Parathyroid adenoma (tissue), 2 donors: ENCODE results near the gene TEX11.

Experiments used
- H2AFZ ChIP-seq: fragments of 300-600 bp; sonication (generic); one replicate; pipeline ENCODE4 v1.7.0; 2017; ENCODE audit warnings: antibody characterized with exemption, mild to moderate bottlenecking
- H3K27ac ChIP-seq: fragments of 300-600 bp; sonication (generic); one replicate; pipeline ENCODE4 v1.7.0; 2017
- H3K27me3 ChIP-seq: fragments of 300-600 bp; sonication (generic); one replicate; pipeline ENCODE4 v1.7.0; 2017; ENCODE audit warnings: low read length; ENCODE audit not compliant: control insufficient read depth, insufficient read depth
- H3K36me3 ChIP-seq: fragments of 300-600 bp; sonication (generic); one replicate; pipeline ENCODE4 v1.7.0; 2017; ENCODE audit warnings: low read length; ENCODE audit not compliant: control insufficient read depth, insufficient read depth
- H3K4me1 ChIP-seq: fragments of 300-600 bp; sonication (generic); one replicate; pipeline ENCODE4 v1.7.0; 2017; ENCODE audit warnings: control low read depth
- H3K4me2 ChIP-seq: fragments of 300-600 bp; sonication (generic); one replicate; pipeline ENCODE4 v1.7.0; 2017; ENCODE audit warnings: low read length
- H3K4me3 ChIP-seq: fragments of 300-600 bp; sonication (generic); one replicate; pipeline ENCODE4 v1.7.0; 2017; ENCODE audit warnings: low read depth, low read length
- H3K79me2 ChIP-seq: fragments of 300-600 bp; sonication (generic); one replicate; pipeline ENCODE4 v1.7.0; 2017; ENCODE audit warnings: control low read depth
- H3K9ac ChIP-seq: fragments of 300-600 bp; sonication (generic); one replicate; pipeline ENCODE4 v1.7.0; 2017; ENCODE audit warnings: mild to moderate bottlenecking
- H3K9me3 ChIP-seq: fragments of 300-600 bp; sonication (generic); one replicate; pipeline ENCODE4 v1.7.0; 2017; ENCODE audit warnings: low read length; ENCODE audit not compliant: control insufficient read depth
- CTCF ChIP-seq: fragments of 300-600 bp; sonication (generic); IDR thresholded peaks from one replicate; pipeline ENCODE4 v1.7.0; 2017; ENCODE audit warnings: antibody characterized with exemption, mild to moderate bottlenecking
- donor health status: primary hyperparathyroidism.

The TEX11 gene

GRCh38 chrX:70485466-70485865 lies 423.0 kb downstream of the TEX11 start:
- no peaks in the 10 kb centered on the region for H3K27me3 ChIP-seq
- peak overlapping the region; percentile 64 for H3K27ac ChIP-seq
- no peaks in the 10 kb centered on the region for H3K9me3 ChIP-seq
- peaks cover 27% of the 10 kb centered on the region for H3K4me1 ChIP-seq
- no peak overlapping the region for H2AFZ ChIP-seq
- H3K4me3 ChIP-seq, result peak overlapping the region; percentile 9
- no peaks in the 10 kb centered on the region for H3K36me3 ChIP-seq
- no peak overlapping the region for H3K9ac ChIP-seq
- no peaks in the 10 kb centered on the region for H3K79me2 ChIP-seq
- peak overlapping the region; percentile 47 for H3K4me2 ChIP-seq
- TF ChIP-seq CTCF, result no peak

GRCh38 chrX:70482300-70482699 lies 426.2 kb downstream of the TEX11 start:
- Histone ChIP-seq H3K4me1 (peaks cover 40% of the 10 kb centered on the region), H3K4me2 (peak overlapping the region; percentile 49), H3K9ac (no peak overlapping the region), H2AFZ (no peak overlapping the region), H3K4me3 (peak overlapping the region; percentile 27), H3K36me3 (no peaks in the 10 kb centered on the region), H3K79me2 (no peaks in the 10 kb centered on the region), H3K27me3 (no peaks in the 10 kb centered on the region), H3K9me3 (no peaks in the 10 kb centered on the region), H3K27ac (peak overlapping the region; percentile 72)
- no peak for TF ChIP-seq CTCF

GRCh38 chrX:70481471-70482270 lies 426.8 kb downstream of the TEX11 start:
- Histone ChIP-seq H3K27ac (peak overlapping the region; percentile 72), H2AFZ (no peak overlapping the region), H3K36me3 (no peaks in the 10 kb centered on the region), H3K9me3 (no peaks in the 10 kb centered on the region), H3K27me3 (no peaks in the 10 kb centered on the region), H3K4me3 (peak overlapping the region; percentile 27), H3K79me2 (no peaks in the 10 kb centered on the region), H3K4me2 (peak overlapping the region; percentile 49), H3K4me1 (peaks cover 44% of the 10 kb centered on the region), H3K9ac (no peak overlapping the region)
- TF ChIP-seq CTCF, result no peak

- H3K27ac ChIP-seq, result peak overlapping the region; percentile 72
- H3K4me2 ChIP-seq, result peak overlapping the region; percentile 42
- H3K4me3 ChIP-seq, result peak overlapping the region; percentile 14
- no peaks in the 10 kb centered on the region for H3K79me2 ChIP-seq
- H2AFZ ChIP-seq, result no peak overlapping the region
- TF ChIP-seq CTCF, result no peak
- H3K27me3 ChIP-seq, result no peaks in the 10 kb centered on the region
- no peak overlapping the region for H3K9ac ChIP-seq
- H3K9me3 ChIP-seq, result no peaks in the 10 kb centered on the region
- H3K36me3 ChIP-seq, result no peaks in the 10 kb centered on the region
- H3K4me1 ChIP-seq, result peaks cover 40% of the 10 kb centered on the region
Measured at GRCh38 chrX:70480660-70481018, 427.9 kb downstream of the TEX11 start.
